Stimulated activated memory B cell treated with anti-CD40 and anti-IgM and Interleukin-4, amounts not matched to agents 10 μg/mL and 1 μg/mL and 100 μg/mL, for 72 hours (primary cell): ENCODE measurements around the gene MYMK.

Experiments
- ATAC-seq: fragments of 150-1000 bp; cut with Tn5 transposase; 2 replicates; pipeline ENCODE4 v1.10.0; 2021
- H3K27ac Mint-ChIP-seq: one replicate; pipeline ENCODE4 v1.8.0; 2022; ENCODE audit warnings: mild to moderate bottlenecking, mixed read lengths
- H3K27me3 Mint-ChIP-seq: one replicate; pipeline ENCODE4 v1.8.0; 2022; ENCODE audit warnings: mixed read lengths
- H3K36me3 Mint-ChIP-seq: one replicate; pipeline ENCODE4 v1.8.0; 2022; ENCODE audit warnings: mixed read lengths
- H3K4me1 Mint-ChIP-seq: one replicate; pipeline ENCODE4 v1.8.0; 2022; ENCODE audit warnings: mixed read lengths
- H3K4me3 Mint-ChIP-seq: one replicate; pipeline ENCODE4 v1.8.0; 2022; ENCODE audit warnings: mild to moderate bottlenecking, moderate library complexity, mixed read lengths
- H3K9me3 Mint-ChIP-seq: one replicate; pipeline ENCODE4 v1.8.0; 2022; ENCODE audit warnings: mixed read lengths

Gene MYMK

GRCh38 chr9:133470427-133470924 is 54.3 kb downstream of the MYMK start:
- H3K36me3 Mint-ChIP-seq = peaks cover 20% of the 10 kb centered on the region
- peaks cover 22% of the 10 kb centered on the region for H3K4me1 Mint-ChIP-seq
- no peaks in the 10 kb centered on the region for H3K9me3 Mint-ChIP-seq
- peak overlapping the region; percentile 57 for H3K27ac Mint-ChIP-seq
- H3K4me3 Mint-ChIP-seq = no peak overlapping the region
- peak; percentile 9 for ATAC-seq
- no peaks in the 10 kb centered on the region for H3K27me3 Mint-ChIP-seq

GRCh38 chr9:133468777-133469421 is 55.9 kb downstream of the MYMK start:
- no peak overlapping the region for H3K4me3 Mint-ChIP-seq
- peak; percentile 16 for ATAC-seq
- H3K4me1 Mint-ChIP-seq = peaks cover 31% of the 10 kb centered on the region
- H3K9me3 Mint-ChIP-seq = no peaks in the 10 kb centered on the region
- peaks cover 25% of the 10 kb centered on the region for H3K36me3 Mint-ChIP-seq
- no peaks in the 10 kb centered on the region for H3K27me3 Mint-ChIP-seq
- H3K27ac Mint-ChIP-seq = no peak overlapping the region

- Mint-ChIP-seq H3K9me3 (no peaks in the 10 kb centered on the region), H3K4me1 (peaks cover 37% of the 10 kb centered on the region), H3K27ac (no peak overlapping the region), H3K4me3 (no peak overlapping the region), H3K36me3 (peaks cover 29% of the 10 kb centered on the region), H3K27me3 (no peaks in the 10 kb centered on the region)
- peak; percentile 4 for ATAC-seq
Observed at GRCh38 chr9:133468374-133468773, 56.4 kb downstream of the MYMK start.

GRCh38 chr9:133467101-133467500 is 57.7 kb downstream of the MYMK start:
- peaks cover 23% of the 10 kb centered on the region for H3K36me3 Mint-ChIP-seq

GRCh38 chr9:133465984-133466383 is 58.8 kb downstream of the MYMK start:
- ATAC-seq = no peak
- no peak overlapping the region for H3K27ac Mint-ChIP-seq
- H3K9me3 Mint-ChIP-seq = no peaks in the 10 kb centered on the region
- H3K4me1 Mint-ChIP-seq = peaks cover 52% of the 10 kb centered on the region
- no peak overlapping the region for H3K4me3 Mint-ChIP-seq
- peaks cover 16% of the 10 kb centered on the region for H3K36me3 Mint-ChIP-seq
- no peaks in the 10 kb centered on the region for H3K27me3 Mint-ChIP-seq

More at GRCh38 chr9:133467101-133467500, 57.7 kb downstream of the MYMK start:
- peaks cover 49% of the 10 kb centered on the region for H3K4me1 Mint-ChIP-seq
- H3K27ac Mint-ChIP-seq = no peak overlapping the region
- no peaks in the 10 kb centered on the region for H3K9me3 Mint-ChIP-seq
- H3K27me3 Mint-ChIP-seq = no peaks in the 10 kb centered on the region
- no peak overlapping the region for H3K4me3 Mint-ChIP-seq
- ATAC-seq = no peak

- H3K27ac Mint-ChIP-seq = peak overlapping the region; percentile 81
Observed at GRCh38 chr9:133464638-133465037, 60.1 kb downstream of the MYMK start.

More at GRCh38 chr9:133464638-133465037, 60.1 kb downstream of the MYMK start:
- Mint-ChIP-seq H3K27me3 (no peaks in the 10 kb centered on the region), H3K4me3 (no peak overlapping the region), H3K9me3 (no peaks in the 10 kb centered on the region), H3K4me1 (peaks cover 46% of the 10 kb centered on the region), H3K36me3 (peaks cover 9% of the 10 kb centered on the region)
- ATAC-seq = no peak
